Measurements from ENCODE around the gene PSMD14. TPM values are rescaled to one million over a fixed set of nuclear protein-coding genes. Genes with fewer than 3 reads are reported as not detected.
A peak's percentile ranks its signal among the peaks of the same experiment; 100 is the strongest.

Gene PSMD14
- total RNA-seq, 1 donor, result 103 TPM

- no peak overlapping the region for H3K4me3 ChIP-seq (ENCODE audit: low read depth, low read length)
- TF ChIP-seq, protein P1, sequence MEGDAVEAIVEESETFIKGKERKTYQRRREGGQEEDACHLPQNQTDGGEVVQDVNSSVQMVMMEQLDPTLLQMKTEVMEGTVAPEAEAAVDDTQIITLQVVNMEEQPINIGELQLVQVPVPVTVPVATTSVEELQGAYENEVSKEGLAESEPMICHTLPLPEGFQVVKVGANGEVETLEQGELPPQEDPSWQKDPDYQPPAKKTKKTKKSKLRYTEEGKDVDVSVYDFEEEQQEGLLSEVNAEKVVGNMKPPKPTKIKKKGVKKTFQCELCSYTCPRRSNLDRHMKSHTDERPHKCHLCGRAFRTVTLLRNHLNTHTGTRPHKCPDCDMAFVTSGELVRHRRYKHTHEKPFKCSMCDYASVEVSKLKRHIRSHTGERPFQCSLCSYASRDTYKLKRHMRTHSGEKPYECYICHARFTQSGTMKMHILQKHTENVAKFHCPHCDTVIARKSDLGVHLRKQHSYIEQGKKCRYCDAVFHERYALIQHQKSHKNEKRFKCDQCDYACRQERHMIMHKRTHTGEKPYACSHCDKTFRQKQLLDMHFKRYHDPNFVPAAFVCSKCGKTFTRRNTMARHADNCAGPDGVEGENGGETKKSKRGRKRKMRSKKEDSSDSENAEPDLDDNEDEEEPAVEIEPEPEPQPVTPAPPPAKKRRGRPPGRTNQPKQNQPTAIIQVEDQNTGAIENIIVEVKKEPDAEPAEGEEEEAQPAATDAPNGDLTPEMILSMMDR (IDR thresholded peaks at IDR 0.05; ENCODE audit: insufficient read depth, low read length), result no peak
- peak; percentile 36 for DNase-seq (ENCODE audit: low read depth)
Observed at GRCh38 chr2:161283926-161284325, 24.3 kb upstream of the PSMD14 start.

GRCh38 chr2:161303535-161304050 is 4.6 kb upstream of the PSMD14 start:
- H3K4me3 ChIP-seq (ENCODE audit: low read depth, low read length), result no peak overlapping the region
- TF ChIP-seq, protein P1 (IDR thresholded peaks at IDR 0.05; ENCODE audit: insufficient read depth, low read length), result no peak

GRCh38 chr2:161306919-161307318 is 1.3 kb upstream of the PSMD14 start:
- H3K4me3 ChIP-seq (ENCODE audit: low read depth, low read length), result no peak overlapping the region
- DNase-seq (ENCODE audit: low read depth), result no peak
- TF ChIP-seq, protein P1 (IDR thresholded peaks at IDR 0.05; ENCODE audit: insufficient read depth, low read length), result no peak

More at GRCh38 chr2:161303535-161304050, 4.6 kb upstream of the PSMD14 start:
- no peak for DNase-seq (ENCODE audit: low read depth)

DNA sequence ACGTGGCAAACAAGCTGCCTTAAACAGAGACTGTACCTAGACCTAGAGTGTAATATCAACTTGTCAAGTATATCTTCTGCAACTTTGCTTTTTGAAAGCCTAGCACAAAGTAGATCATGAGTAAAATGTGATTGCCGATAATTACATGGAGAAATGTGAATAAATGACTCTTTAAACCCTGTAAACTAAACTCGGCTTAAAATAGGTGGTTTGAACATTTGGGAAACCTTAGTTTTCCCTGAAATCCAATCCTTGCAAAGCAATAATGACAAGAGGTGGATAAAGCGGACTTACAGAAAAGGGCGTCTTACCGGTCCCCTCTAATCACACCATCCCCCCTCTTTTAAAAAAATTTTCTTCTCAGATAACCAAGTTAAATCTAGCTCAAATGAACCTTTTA is 549 bp upstream of the PSMD14 start:
- TF ChIP-seq, protein P1 (IDR thresholded peaks at IDR 0.05; ENCODE audit: insufficient read depth, low read length), result no peak
- H3K4me3 ChIP-seq (ENCODE audit: low read depth, low read length), result peak overlapping the region; percentile 77
- no peak for DNase-seq (ENCODE audit: low read depth)

GRCh38 chr2:161312996-161313395 is 4.8 kb downstream of the PSMD14 start:
- TF ChIP-seq, protein P1 (IDR thresholded peaks at IDR 0.05; ENCODE audit: insufficient read depth, low read length), result no peak
- no peak for DNase-seq (ENCODE audit: low read depth)
- no peak overlapping the region for H3K4me3 ChIP-seq (ENCODE audit: low read depth, low read length)

- TF ChIP-seq, protein P1 (IDR thresholded peaks at IDR 0.05; ENCODE audit: insufficient read depth, low read length), result no peak
- no peak for DNase-seq (ENCODE audit: low read depth)
- H3K4me3 ChIP-seq (ENCODE audit: low read depth, low read length), result no peak overlapping the region
Observed at GRCh38 chr2:161315380-161315779, 7.2 kb downstream of the PSMD14 start.

DNA sequence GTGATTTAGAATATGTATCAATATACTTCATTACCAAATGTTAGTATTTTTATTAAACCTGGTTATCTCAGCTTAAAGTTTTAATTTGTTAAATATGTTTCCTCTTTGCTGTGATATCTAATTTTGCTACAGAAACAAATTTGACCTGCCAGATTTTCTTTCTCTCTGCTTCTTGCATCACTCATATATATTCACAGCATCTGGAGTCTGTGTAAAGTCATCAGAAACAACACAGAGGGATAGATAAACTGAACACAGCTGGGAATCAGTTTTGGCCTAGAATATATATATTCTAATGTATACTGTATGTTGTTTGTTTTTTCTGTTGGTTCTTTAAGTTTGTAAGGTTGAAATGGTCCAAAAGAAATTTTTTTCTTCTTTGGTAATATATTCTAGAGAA is 8.5 kb downstream of the PSMD14 start:
- TF ChIP-seq, protein P1 (IDR thresholded peaks at IDR 0.05; ENCODE audit: insufficient read depth, low read length), result no peak
- peak; percentile 39 for DNase-seq (ENCODE audit: low read depth)
- H3K4me3 ChIP-seq (ENCODE audit: low read depth, low read length), result no peak overlapping the region
